HT1080 (cell line): ENCODE data around the gene PPP2R2B. TPM values are rescaled to one million over a fixed set of nuclear protein-coding genes. Genes with fewer than 3 reads are reported as not detected.

Experiments used
- DNase-seq: peaks from one replicate; pipeline ENCODE4 v3.0.0-alpha.2; 2015; ENCODE audit warnings: low read depth
- total RNA-seq: library from RNA; depleted of rRNA; stranded (reverse); fragments of >200 nt; shearing (Covaris generic); gene quantifications from 2 replicates; pipeline ENCODE4 v1.2.3, GENCODE V29; 2014

The PPP2R2B gene
- total RNA-seq, 1 experiment from 2014 or later: not detected

DNA sequence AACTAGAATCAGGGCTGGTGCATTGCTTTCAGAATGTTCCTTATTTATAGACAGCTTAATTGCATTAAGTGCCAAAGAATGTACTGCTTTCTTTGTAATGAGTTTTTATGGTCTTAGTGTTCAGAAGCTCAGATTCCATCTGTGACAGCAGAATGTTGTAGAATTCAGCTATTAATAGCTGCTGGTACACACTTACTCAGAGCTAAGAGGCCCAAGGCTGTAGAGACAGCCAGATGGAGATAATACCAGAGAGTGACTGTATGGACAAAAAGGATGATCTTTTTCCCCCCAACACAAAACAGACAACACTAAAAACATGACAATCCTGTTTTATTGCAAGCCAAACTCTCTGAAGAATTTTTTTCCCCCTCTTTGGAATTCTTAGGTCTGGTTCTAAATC, 50.2 kb downstream of the PPP2R2B start:
- DNase-seq: no peak

DNA sequence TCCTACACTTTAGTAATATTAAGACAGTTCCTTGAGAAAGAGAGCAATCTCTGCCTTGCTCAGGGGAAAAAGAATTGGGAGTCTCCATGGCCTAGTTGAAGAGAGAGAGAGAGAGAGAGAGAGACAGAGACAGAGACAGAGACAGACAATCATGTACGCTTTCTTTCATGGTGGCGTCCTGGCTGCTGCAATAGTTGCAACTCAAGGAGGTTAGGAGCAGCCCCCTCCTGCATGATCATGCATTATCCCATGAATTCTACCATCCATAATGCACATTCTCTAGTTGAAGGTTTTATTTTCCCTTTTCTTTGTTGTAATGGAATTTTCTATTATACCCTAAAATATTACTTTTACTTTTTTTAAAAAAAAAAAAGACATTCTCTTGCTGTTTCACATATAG, 50.7 kb downstream of the PPP2R2B start:
- no peak for DNase-seq

DNA sequence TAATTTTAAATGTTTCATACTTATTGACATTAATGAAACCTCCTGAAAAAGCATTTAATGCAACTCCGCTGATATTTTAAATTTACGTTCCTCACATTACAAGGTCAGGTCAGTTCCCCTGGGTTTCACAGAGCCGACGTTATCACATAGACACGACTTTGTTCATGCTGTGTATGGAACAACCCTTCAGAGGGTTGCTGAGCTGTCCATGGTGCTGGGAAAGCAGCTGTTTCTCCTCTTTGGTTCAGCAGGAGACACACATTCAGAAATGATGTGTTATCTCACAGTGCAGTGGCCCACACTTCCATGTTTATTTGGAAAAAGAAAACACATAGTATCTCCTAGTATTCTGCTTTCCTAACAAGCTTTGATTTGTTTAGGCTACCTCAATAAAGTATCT, 53.5 kb downstream of the PPP2R2B start:
- peak; percentile 4 for DNase-seq

DNA sequence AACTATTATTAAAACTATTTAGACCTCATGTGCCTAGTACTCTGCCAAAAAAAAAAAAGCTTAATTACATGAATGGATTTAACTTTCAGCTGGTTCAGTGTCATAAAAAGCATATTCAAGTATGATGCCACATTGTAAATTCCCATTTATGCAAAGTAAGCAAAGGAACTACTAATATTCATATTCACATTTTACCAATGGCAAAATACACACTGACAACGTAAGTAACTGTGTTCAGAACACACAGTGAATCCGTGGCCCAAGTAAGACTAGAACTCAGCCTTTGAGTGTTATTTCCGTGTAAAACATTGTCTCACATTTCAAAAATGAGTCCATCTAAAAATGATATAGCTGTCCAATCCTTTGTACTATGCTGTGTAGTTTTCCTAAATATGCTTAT, 56.8 kb downstream of the PPP2R2B start:
- DNase-seq: no peak

DNA sequence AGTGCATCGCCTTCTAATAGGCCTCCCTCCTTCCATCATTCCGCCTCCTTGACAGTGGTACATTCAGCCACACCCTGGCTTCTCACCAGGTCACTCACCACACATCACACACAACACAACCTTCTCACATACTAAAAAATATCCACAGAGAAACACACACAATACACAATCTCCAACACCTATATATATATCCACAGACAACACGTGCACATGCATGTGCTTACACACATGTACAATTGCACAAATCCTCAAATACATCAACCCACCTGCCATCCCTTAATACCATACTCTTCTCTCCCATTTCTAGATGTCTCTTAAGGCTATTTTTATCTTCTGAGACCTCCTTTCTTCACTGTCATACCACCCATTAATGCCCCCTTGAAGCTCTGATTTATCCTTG, 57.6 kb downstream of the PPP2R2B start:
- DNase-seq: no peak

DNA sequence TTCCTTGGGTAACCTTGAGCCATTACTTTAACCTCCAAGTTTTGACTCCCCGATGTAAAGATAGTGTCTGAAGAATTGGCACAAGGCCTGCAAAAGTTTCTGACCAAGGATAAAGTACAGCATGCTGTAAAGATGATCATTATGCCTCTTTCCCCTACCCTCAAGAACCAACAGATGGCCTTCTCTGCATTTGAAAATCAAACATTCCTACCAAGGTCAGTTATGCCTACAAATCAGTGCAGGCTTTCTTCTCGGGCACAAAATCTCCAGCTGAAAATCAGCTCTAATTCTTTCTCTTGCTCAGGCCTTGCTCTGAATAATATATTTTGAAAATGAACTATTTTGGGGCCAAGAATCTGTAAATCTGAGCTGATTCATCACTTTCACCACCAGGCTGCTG, 59.7 kb downstream of the PPP2R2B start:
- no peak for DNase-seq

DNA sequence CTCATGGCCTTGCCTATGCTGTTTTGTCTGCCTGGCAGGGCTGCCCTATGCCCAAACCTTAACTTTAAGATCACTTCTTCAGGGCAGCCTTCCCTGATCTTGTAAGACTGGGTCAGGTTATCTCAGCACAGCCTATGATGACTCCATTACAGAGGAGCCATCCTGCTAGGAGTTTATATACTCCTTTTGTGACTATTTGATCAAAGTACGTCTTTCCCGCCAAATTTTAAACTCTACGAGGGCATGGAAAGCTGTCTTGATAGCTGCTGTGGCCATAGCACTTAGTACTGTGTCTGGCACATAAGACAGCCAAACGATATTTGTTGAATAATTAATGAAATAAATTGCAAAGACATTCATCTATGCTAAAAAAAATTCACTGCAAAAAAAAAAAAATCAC, 60.6 kb downstream of the PPP2R2B start:
- DNase-seq: no peak

DNA sequence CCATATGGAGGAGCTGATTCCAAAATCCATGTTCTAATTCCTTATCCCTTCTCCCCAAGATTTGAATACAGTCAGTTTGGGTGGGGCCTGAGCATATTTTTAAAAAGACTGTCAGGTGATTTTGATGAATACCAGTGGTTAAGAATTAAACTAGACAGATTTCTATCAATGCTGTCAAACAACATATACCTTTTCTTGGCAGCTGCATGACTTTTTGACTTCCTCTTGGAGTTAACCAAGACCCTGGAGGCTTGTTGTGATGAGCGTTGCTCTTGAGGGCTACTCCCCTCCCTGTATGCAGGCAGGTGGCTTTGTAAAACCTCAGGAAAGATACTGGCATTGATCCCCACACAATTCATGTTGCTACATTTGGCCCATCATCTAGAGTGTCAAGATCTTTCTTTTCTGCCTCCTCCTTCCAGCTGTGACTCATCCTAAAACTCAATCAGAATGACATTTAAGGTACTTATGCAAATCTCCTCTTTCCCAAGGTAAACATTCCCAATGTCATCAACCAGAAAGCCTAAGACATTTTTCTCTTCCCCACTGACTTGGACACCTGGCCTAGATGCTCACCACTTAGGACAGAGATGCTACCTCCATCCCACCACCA, 61.7 kb downstream of the PPP2R2B start:
- no peak for DNase-seq

DNA sequence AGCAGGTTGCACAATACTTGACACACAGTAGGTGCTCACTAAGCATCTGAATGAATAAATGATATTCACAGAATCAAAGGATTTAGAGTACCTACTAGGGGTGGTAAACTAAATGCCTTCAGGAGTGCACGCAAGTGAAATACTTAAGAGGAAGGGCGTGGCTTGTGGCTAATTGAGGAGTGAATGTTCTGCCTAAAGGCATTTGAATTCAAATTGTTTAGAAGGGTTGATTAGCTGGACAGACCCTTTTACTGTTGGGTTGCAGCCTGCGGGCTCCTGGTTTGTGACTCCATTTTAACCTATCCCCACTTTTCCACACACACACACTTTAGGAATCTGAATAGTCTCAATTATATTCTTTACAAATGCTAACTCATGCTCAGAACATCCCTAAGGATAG, 63.1 kb downstream of the PPP2R2B start:
- DNase-seq: no peak

DNA sequence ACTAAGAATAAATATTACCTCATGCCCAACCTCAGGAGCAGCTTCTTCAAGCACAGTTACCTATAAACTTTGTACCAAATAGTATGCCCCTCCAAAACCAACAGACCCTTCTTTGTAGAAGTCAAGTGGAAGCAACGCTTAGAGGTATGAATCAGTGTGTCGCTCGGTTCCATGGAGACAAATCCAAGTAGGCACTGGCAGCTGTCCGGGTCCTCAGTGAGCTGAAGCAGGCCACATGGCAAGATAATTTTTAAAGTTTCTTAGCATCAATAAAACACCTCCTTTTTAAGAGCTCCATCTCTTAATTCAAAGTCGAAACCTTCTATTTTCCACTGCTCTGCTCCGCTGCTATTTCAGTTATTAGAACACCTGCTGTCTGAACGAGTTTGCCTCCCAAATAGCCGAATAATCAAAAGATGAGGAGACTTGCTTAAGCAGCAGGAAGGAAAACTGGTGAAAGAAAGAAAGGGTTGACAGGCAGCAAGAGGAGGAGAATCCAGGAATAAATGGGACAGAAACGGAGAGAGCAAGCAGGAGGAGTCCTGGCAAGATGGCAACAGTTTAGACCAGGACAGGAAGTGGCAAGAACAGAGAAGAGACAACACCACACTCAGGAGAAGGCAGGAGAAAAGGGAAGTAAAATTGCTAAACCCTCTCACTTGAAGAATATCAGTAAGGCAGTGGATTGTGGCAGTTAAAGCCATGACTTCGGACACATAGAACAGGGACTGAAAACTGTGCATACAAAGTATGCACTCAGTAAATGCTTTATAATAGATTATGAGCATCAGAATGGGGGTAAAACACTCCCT, 65.0 kb downstream of the PPP2R2B start:
- no peak for DNase-seq

DNA sequence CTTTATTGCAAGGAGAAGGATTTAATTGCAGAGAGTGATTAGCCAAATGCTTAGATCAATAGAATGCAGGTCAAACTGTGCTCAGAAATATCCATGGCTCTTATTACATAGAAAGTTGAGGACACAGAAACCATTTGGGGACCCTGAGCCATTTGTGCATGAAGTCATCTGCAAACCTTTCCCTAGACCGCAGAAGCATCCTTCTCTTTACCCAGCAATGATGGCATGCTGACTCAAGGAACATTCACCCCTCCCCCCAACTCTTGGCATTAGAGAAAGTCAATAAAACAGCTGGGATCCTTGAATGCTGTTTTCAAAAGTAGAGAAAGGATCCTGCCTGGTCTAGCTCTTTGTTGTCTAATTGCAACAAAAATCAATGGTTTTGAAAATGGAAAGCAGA, 73.5 kb downstream of the PPP2R2B start:
- DNase-seq: peak; percentile 56

DNA sequence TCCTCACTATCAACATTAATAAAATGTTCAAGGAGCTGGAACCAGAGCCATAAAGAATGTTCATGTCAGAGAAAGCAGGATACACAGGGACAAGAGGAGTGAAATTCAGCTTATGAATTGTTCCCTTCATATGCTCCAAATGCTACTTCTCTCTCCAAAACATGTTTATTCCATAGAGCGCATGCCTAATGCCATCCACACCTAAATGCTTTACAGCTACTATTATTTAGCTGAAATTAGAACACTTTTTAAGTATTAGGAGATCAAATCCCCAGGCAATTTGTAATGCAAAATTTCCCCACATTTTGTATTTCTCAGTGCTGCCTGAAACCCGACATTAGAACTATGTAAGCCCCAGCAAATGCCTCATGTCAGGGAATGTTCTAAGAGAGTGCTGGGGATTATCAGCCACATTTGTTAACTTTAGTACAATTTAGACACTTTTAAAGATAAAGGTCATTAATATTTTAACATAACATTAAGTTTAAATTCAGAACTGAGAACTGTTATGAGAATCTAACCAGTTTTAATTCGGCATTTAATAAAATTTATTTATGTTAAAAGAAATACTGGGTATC, 75.5 kb downstream of the PPP2R2B start:
- no peak for DNase-seq

DNA sequence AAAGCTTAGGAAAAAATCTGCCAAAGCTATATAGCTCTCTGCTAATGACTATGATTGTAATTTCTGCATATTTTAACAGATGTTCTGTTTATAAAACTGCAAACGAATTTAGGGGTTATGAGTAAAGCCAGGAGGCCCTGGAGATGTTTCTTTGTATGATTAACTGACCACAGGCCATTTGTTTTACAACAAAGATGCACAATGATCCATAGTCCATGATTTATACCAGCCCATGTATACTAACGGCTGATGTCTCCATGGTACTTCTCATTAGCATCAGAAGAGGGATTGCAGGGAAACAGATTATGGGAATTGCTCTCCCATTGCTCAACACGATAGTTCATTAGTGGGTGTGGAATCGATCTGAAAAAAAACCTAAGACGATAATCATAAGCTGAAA, 78.9 kb downstream of the PPP2R2B start:
- no peak for DNase-seq

DNA sequence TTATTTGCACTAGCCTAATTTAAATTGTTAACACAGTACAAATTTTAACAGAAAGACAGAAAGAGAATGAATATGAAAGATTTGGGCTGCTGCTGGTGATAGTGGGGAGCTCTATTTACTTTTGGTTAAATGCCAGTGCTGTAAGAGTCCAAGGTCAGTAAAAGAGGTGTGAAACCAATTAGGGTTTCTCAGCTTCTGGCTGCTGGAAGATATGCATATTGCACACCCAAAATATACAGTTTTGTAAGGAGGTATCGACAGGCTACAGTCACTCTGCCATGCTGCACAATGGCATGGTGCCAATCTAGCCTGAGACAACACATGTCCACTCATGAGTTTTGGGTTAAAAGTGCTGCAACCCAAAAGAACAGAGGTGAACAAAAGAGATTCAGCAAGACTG, 79.3 kb downstream of the PPP2R2B start:
- DNase-seq: no peak

DNA sequence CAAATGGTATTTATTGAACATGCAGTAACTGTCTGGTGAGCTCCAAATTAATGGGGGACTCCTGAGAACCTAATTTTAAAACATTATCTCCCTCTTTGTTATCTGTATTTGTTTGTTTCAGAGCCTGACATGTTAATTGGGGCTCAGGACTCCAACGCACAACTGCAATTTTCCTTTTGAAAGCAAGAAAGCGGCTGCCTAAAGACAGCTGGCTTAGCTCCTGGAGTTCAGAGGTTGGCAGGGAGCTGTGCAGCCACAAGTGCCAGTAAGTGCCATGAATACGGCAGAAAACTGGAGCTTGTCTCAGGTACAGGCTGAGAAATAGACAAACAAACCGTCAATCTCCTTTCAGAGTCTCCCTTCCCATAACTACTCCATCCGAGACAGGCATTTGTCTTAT, 80.9 kb downstream of the PPP2R2B start:
- DNase-seq: no peak

DNA sequence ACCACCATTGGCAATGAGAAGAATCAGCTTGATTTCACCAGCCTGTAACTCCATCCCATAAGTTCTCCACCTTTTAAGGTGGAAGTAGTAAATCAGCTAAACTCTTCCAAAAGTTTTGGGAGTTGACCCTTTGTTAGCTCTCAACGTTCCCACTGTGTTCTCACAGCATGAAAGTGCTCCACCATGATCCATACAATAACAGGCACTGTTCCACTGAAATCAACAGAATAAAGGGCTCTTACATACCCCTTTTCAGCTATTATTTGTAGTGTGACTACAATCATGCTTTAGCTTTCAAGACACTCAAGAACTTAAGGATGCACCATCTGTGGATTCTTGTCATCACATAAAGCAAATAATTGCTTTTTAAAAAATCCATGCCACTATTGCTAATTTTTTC, 81.6 kb downstream of the PPP2R2B start:
- DNase-seq: no peak

DNA sequence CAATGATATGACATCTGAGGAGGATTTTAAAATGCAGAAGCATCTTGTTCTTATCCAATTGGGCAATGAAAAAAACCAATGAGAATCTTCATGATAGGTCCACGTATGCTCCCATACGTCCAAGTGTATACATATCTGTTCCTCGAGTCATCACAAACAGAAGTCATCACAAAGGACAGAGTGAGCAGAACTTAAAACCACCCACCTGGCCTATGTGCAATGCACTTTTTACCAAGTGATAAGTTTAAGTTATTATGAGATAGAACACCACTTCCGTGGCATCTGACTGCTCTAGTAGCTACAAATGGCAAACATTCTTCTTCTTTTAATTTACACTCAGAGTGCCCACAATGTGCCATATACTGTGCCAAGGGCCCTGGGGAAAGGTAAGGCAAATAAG, 82.4 kb downstream of the PPP2R2B start:
- no peak for DNase-seq

DNA sequence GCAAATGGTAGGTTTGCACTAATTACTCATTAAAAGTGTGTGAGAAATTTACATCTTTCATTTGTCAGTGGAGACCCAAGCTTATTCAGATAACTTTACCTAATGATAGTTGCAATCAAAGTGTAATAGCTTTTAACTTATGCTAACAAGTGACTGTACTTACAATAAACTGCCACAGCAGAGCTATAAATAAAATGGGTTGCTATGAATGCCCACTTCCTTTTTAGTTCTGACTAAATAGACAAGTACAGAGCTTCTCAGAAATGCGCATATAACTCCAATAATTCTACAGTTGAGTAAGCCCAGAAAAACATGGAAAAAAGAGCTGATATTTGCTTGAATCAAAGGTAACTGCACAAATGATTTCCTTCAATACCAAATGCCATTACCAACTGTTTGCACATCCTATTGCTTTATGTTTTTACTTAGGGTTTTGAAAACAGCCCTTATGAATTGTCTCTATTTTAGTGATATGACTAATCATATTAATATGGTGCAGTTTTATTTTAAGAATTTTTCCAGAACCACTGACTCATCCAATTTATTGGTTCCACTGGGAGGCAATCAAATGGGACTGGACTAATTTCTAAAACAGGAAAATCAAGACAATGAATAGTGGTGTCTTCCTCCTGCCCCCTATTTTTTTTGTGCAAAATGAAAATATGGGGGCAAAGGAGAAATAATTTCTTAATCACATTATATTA, 84.1 kb downstream of the PPP2R2B start:
- DNase-seq: no peak

DNA sequence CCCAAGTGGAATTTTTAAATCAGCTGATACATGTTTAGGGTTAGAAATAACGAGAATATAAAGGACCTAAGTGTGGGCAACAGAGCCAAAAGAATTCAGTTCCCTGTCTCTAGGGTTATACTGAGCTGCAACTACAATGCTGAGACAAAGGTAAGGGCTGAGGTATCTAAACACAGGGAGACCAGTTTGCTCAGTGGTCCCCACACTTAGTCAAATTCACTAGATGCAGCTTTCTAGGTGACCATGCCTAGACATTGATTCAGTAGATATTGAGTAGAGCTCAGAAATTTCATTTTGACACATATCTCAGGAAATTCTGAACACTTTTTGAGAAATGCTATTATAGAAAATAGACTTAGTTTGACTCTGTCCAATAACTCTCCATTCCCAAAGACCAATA, 84.8 kb downstream of the PPP2R2B start:
- no peak for DNase-seq

DNA sequence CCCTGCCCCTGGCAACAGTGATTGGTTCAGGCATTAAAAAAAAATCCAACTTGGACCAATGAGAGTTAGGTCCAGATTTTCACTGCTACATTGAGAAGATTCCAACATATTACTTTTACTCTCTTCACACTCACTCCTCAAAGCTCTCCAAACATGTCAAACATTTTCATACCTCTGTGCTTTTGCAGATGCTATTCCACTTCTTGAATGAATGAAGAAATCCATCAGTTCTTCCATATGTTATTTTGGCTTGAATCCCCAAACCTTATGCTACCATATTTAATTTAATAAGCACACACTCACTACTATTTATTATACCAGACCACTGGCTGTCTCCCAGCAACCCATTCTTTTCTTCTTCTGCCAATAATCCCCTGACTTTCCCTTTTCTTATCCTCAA, 87.1 kb downstream of the PPP2R2B start:
- no peak for DNase-seq

DNA sequence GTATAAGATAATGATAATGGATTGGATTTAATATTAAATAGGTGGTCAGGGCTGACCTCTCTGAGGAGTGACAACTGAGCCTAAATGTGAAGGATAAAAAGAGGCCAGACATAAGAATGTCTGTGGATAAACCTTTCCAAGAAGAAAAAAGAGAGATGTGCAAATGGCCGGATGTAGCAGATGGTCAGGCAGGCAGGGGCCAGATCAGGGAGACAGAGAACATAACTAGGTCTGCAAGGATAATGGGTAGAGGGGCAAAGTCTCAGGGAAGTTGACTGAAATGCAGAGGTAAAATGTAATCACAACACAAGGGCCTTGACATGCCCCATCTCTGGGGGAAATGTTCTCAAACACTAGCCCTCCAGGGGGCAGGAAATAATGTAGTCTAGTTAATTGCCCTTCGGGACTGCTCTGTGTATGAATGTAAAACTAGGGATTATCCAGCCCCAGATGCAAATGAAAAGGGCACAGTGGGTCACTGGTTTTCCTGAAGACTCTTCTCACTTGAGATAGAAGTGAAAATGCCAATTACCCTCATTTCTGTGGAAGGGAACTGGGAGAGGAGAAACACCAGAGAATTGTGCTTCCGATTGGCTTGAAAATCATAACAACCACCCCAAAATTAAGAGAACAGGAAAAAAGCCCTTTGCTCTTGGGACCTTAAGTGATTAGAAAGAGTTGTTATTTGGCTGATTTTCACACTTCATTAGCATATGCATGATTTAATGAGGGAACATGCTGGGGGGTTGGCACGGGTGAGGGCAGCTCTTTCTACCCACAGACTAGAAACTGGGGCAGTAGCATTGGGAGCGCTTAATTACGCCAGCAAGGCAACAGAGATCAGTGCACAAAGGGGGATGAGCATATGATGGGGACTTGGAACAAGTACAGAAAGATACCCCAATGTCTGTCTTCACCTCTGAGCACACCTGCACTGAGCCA, 88.6 kb downstream of the PPP2R2B start:
- DNase-seq: no peak
